D721Med (cell line): ENCODE results near the gene IPO5.
"Not testable (repeated sequence)": the region's sequence is repeated elsewhere in the genome, so short reads cannot be mapped to it uniquely, and the experiment has no call there.

Experiments used
- DNase-seq: peaks from one replicate; pipeline ENCODE4 v3.0.0; 2011; ENCODE audit warnings: low spot score; ENCODE audit not compliant: insufficient read length
- FAIRE-seq: peaks from 2 replicates; lab custom pipeline; 2011; peaks lifted over from hg19 to GRCh38; lab: Jason Lieb, UNC
- TF ChIP-seq, protein P1 (sequence below): IDR thresholded peaks from 2 replicates; pipeline ENCODE4 v1.5.1; 2012; ENCODE audit warnings: mild to moderate bottlenecking, control low read depth; ENCODE audit not compliant: insufficient read depth; ENCODE audit errors: missing control alignments

IPO5 gene

DNA sequence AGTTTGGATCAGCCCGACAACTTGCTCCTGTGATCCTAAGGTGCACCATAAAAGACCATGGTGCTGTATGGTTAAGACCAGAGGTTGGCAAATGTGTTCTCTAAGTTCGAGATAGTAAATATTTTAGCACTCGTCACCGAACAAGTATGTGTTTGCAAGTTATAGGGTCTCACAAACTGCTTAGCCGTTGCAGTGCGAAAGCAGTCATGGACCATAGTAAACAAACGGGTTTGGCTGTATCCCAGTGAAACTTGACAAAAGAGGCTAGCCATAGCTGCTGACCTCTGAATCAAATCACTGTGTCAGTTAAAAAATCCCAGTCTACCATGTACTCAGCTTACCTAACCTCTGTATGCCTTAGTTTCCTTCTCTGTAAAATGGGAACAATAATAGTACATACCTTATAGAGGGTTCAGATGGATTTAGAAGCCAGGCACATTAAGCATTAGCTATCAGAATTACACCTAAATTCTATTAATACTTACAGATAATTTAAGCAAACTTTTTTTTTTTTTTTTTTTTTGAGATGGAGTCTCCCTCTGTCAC is 72.1 kb downstream of the IPO5 start:
- DNase-seq (no peak), FAIRE-seq (no peak)
- TF ChIP-seq, protein P1, sequence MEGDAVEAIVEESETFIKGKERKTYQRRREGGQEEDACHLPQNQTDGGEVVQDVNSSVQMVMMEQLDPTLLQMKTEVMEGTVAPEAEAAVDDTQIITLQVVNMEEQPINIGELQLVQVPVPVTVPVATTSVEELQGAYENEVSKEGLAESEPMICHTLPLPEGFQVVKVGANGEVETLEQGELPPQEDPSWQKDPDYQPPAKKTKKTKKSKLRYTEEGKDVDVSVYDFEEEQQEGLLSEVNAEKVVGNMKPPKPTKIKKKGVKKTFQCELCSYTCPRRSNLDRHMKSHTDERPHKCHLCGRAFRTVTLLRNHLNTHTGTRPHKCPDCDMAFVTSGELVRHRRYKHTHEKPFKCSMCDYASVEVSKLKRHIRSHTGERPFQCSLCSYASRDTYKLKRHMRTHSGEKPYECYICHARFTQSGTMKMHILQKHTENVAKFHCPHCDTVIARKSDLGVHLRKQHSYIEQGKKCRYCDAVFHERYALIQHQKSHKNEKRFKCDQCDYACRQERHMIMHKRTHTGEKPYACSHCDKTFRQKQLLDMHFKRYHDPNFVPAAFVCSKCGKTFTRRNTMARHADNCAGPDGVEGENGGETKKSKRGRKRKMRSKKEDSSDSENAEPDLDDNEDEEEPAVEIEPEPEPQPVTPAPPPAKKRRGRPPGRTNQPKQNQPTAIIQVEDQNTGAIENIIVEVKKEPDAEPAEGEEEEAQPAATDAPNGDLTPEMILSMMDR, result no peak

DNA sequence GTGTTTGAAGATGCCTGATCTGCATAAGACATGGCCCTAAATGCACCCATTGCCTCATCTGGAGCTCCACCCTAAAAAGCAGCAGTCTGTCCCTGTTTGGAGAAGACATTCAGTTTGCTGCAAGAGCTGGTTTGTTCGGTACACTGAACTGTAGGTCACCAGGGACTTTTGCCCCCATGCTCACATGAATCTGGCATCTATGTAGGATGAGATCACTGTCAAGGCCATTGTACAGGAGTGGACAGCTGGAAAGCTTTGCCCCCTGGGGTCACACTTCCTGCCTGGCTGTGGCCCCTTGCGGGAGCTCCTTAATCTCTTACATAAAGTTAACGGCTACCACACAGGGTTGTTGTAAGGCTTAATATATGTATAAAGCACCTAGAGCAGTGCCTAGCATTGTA is 73.0 kb downstream of the IPO5 start:
- TF ChIP-seq, protein P1, result no peak
- DNase-seq, result no peak
- FAIRE-seq, result no peak

DNA sequence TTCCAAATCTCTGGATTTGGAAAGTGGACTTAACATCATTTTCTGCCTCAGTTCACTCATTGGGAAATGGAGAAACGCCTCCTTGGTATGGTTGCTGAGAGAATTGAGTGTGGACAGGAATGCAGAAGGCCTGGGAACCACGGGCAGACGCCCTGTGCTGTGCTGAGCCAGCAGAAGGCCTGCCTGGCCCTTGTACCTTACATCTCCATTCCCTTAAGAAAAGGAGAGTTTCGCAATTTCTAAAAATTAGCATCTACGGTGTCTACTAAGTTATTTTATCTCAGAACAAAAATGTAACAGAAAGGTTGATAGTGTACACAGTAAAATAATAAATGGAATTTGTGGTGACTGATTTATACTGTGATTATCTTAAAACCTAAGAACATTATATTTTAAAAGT is 78.7 kb downstream of the IPO5 start:
- TF ChIP-seq, protein P1, result no peak
- FAIRE-seq, result no peak
- no peak for DNase-seq

DNA sequence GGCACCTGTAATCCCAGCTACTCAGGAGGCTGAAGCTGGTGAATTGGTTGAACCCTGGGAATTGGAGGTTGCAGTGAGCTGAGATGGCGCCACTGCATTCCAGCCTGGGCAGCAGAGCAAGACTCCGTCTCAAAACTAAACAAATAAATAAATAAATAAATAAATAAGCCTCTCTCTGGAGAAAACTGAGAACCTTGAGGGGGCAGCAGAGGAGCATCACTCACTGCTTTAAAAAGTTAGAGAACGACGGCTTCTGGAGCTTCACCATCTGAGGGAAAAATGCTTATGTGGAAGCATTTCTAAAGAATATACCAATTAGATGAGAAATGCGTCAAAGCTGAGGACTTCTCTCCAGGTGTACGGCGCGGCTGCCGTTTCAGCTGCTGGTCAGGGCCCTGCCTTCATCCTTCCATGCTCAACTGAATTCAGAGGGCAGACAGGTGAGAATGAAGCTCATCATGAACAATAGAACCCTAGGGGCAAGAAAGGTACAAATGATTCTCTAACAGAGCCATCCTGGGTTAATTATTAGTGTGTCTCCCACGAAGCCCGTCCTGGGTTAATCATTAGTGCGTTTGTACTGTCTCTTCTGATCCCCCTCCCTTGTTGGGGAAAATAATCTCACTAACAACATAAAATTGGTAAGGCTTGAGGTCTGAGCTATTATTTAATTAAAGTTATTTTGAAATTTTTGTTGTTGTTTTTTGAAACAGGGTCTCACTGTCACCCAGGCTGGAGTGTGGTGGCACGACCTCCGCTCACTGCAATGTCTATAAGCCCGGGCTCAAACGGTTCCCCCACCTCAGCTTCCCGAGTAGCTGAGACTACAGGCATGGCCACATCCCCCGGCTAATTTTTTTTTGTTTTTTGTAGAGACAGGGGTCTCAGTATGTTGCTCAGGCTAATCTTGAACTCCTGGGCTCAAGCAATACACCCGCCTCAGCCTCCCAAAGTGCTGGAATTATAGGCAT is 80.1 kb downstream of the IPO5 start:
- FAIRE-seq (no peak), DNase-seq (no peak)
- TF ChIP-seq, protein P1, result peak; percentile 31

DNA sequence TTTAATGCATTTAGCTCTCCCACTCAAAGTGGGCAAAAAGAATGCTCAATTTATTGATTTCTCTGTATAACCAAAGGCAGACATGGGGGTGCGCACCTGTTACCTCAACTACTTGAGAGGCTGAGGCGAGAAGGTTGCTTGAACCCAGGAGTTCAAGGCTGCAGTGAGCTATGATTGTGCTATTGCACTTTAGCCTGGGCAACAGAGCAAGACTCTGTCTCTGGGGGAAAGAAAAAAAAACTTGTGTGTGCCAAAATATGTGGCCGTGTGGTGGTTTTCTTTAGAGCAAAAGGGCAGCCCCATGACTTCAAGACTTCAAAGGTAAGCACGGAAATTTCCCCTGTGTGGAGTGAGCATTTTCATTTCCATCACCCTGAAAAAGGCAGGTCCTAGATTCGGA is 81.9 kb downstream of the IPO5 start:
- TF ChIP-seq, protein P1, result no peak
- DNase-seq, result no peak
- FAIRE-seq, result no peak

DNA sequence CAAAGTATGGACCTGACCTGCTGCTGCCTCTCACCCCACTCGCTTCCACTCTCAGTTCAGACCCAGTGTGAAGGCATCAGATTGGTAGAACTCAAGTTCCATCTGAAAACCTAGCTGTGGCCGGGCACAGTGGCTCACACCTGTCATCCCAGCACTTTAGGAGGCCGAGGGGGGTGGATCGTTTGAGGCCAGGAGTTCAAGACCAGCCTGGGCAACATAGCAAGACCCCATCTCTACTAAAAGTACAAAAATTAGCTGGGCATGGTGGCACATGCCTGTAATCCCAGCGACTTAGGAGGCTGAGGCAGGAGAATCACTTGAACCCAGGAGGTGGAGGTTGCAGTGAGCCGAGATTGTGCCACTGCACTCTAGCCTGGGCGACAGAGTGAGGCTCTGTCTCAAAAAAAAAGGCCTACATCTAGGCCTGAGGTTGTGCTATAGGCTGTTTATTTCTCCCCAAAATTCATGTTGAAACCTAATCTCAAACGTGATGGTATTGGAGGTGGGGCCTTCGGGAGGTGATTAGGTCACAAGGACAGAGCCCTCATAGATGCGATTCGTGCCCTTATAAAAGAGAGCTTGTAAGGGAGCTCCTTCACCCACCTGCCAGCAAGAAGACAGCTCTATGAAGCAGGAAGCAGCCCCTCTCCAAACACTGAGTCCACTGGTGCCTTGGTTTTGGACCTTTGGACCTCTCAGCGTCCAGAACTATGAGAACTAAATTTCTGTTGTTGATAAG is 83.3 kb downstream of the IPO5 start:
- DNase-seq, FAIRE-seq: not testable (repeated sequence)

DNA sequence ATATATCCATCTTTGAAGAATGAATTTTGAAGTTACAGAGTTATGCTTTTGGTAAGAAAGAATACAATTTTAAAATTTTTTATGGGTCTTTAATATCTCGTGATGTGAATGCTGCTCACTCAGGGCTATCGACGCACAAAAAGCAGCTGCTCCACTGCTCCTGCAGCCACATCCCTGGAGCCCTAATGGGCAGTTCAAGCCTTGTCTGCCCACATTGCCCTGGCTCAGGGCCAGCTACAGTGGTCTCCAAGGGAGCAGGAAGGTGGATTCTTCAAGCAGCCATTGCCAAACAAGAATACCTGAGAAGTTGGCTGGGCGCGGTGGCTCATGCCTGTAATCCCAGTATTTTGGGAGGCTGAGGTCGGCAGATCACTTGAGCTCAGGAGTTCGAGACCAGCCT is 85.8 kb downstream of the IPO5 start:
- no peak for DNase-seq
- FAIRE-seq, result no peak
- TF ChIP-seq, protein P1, result no peak
